Osteocyte (in vitro differentiated cells): Measurements from ENCODE around the gene SMAD3. TPM values are rescaled to one million over a fixed set of nuclear protein-coding genes. Genes with fewer than 3 reads are reported as not detected.
A peak's percentile ranks its signal among the peaks of the same experiment; 100 is the strongest.

Experiments
- DNase-seq: peaks from one replicate; pipeline ENCODE4 v3.0.0; 2021; ENCODE audit warnings: mixed read lengths; ENCODE audit not compliant: unreplicated experiment; ENCODE audit errors: extremely low spot score
- H3K27ac Mint-ChIP-seq: one replicate; pipeline ENCODE4 v1.8.0; 2021; ENCODE audit warnings: mild to moderate bottlenecking, mixed read lengths; ENCODE audit not compliant: unreplicated experiment
- H3K27me3 Mint-ChIP-seq: one replicate; pipeline ENCODE4 v1.8.0; 2021; ENCODE audit warnings: mixed read lengths; ENCODE audit not compliant: unreplicated experiment
- H3K36me3 Mint-ChIP-seq: one replicate; pipeline ENCODE4 v1.8.0; 2021; ENCODE audit warnings: mixed read lengths; ENCODE audit not compliant: unreplicated experiment
- H3K4me1 Mint-ChIP-seq: one replicate; pipeline ENCODE4 v1.8.0; 2021; ENCODE audit warnings: mixed read lengths; ENCODE audit not compliant: unreplicated experiment
- H3K4me3 Mint-ChIP-seq: one replicate; pipeline ENCODE4 v1.8.0; 2021; ENCODE audit warnings: mild to moderate bottlenecking, moderate library complexity, mixed read lengths; ENCODE audit not compliant: unreplicated experiment
- H3K9me3 Mint-ChIP-seq: one replicate; pipeline ENCODE4 v1.8.0; 2021; ENCODE audit warnings: mixed read lengths; ENCODE audit not compliant: unreplicated experiment
- CTCF ChIP-seq: fragments of 200-600 bp; sonication (generic); IDR thresholded peaks from 2 replicates; pipeline ENCODE4 v1.5.0; 2021; ENCODE audit warnings: antibody characterized with exemption, mild to moderate bottlenecking, moderate library complexity
- total RNA-seq: library from RNA; stranded (reverse); gene quantifications from 2 replicates; pipeline ENCODE4 v1.2.1, GENCODE V29; 2021

Gene SMAD3
- total RNA-seq, 1 donor from 2014 or later: 39.7 TPM

DNA sequence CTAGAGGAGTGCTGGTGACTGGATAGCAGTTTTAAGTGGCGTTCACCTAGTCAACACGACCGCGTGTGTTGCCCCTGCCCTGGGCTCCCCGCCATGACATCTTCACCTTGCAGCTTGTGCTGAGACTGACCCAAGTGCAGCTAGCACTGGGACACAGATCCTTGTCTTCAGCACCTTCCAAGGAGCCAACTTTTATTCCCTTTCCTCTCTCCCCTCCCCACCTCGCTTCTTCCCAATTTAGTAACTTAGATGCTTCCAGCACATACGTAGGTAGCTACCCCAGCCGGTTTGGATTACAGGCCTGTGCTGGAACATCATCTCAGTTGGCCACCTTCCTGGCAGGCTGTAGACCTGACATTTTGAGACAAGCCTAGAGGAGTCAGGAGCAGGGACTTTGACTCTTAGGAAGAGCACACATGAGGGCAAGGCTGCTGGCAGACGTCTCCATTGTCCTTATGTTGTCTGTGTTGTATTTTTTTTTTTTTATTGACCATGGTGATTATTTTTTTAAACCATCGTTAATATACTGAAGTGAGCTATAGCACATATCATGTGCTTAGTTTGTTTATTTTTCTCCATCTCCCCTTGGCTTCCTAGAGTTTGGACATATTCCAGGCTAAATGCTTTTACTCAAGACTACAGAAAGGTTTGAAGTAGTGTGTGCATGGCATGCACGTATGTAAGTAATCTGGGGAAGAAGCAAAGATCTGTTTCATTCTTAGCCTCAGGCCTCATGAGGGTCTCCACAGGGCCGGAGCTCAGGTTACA lies 128.0 kb downstream of the SMAD3 start:
- peaks cover 63% of the 10 kb centered on the region for H3K36me3 Mint-ChIP-seq
- no peak overlapping the region for H3K4me3 Mint-ChIP-seq
- H3K9me3 Mint-ChIP-seq: no peaks in the 10 kb centered on the region
- no peak for DNase-seq
- peak overlapping the region; percentile 55 for H3K27ac Mint-ChIP-seq
- TF ChIP-seq CTCF: no peak
- H3K4me1 Mint-ChIP-seq: peaks cover 27% of the 10 kb centered on the region
- no peaks in the 10 kb centered on the region for H3K27me3 Mint-ChIP-seq

DNA sequence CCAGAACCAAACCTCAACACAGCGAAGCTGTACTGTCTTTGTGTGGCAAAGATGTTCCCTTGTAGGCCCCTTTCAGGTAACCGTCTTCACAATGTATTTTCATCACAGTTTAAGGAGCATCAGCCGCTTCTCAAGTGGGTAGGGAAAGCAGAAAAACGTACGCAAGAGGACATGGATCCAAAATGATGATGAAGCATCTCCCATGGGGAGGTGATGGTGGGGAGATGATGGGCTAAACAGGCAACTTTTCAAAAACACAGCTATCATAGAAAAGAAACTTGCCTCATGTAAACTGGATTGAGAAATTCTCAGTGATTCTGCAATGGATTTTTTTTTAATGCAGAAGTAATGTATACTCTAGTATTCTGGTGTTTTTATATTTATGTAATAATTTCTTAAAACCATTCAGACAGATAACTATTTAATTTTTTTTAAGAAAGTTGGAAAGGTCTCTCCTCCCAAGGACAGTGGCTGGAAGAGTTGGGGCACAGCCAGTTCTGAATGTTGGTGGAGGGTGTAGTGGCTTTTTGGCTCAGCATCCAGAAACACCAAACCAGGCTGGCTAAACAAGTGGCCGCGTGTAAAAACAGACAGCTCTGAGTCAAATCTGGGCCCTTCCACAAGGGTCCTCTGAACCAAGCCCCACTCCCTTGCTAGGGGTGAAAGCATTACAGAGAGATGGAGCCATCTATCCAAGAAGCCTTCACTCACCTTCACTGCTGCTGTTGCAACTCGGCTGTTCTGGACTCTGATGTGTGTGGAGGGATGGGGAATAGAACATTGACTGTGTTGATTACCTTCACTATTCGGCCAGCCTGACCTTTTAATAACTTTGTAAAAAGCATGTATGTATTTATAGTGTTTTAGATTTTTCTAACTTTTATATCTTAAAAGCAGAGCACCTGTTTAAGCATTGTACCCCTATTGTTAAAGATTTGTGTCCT lies 129.0 kb downstream of the SMAD3 start:
- no peaks in the 10 kb centered on the region for H3K9me3 Mint-ChIP-seq
- no peak for TF ChIP-seq CTCF
- H3K4me1 Mint-ChIP-seq: peaks cover 22% of the 10 kb centered on the region
- H3K27ac Mint-ChIP-seq: no peak overlapping the region
- no peak overlapping the region for H3K4me3 Mint-ChIP-seq
- DNase-seq: no peak
- peaks cover 59% of the 10 kb centered on the region for H3K36me3 Mint-ChIP-seq
- no peaks in the 10 kb centered on the region for H3K27me3 Mint-ChIP-seq

DNA sequence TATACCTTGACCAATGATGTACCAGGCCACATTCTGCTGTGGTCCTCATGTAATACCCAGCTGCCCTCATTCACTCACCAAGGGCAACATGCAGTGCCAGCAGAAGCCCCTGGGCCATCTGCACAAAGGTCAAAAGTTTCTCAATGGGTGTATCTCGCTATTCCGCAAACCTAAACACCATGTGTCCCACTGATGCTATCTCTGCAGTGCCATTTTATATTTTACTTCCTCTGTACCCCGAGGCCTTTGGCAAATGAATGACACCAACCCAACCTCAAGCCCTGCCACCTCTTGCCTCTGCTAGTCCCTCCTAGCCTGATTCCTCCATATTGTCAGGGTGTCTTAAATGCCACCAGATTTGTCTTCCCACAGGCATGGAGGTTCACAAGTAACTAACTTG lies 129.9 kb downstream of the SMAD3 start:
- peaks cover 51% of the 10 kb centered on the region for H3K36me3 Mint-ChIP-seq
- H3K4me1 Mint-ChIP-seq: peaks cover 29% of the 10 kb centered on the region
- no peak overlapping the region for H3K27ac Mint-ChIP-seq
- DNase-seq: no peak
- no peaks in the 10 kb centered on the region for H3K9me3 Mint-ChIP-seq
- TF ChIP-seq CTCF: no peak
- H3K27me3 Mint-ChIP-seq: no peaks in the 10 kb centered on the region
- H3K4me3 Mint-ChIP-seq: no peak overlapping the region

- no peak for DNase-seq
- Mint-ChIP-seq H3K36me3 (peaks cover 47% of the 10 kb centered on the region), H3K27ac (no peak overlapping the region), H3K27me3 (no peaks in the 10 kb centered on the region), H3K4me3 (no peak overlapping the region), H3K9me3 (no peaks in the 10 kb centered on the region), H3K4me1 (peaks cover 38% of the 10 kb centered on the region)
- TF ChIP-seq CTCF: no peak
Observed at GRCh38 chr15:67196222-67196621, 130.8 kb downstream of the SMAD3 start.
